ENCODE data around the gene TARS2.

The TARS2 gene
- total RNA-seq = 12.5 to 29.1 reads per million in 2 donors

- peak; percentile 53 to 99 (median 90) for DNase-seq
These were observed at the start of gene TARS2 for GRCh38 chr1:150486966-150487762. TSS of gene TARS2 (plus strand) at chr1:150487419. CDS start at chr1:150487451, 32 bp downstream.

GRCh38 chr1:150441121-150441520 is 46.1 kb upstream of the TARS2 start:
- no peak for DNase-seq

- DNase-seq = no peak
These were observed 43.0 kb upstream of the TARS2 start for GRCh38 chr1:150444232-150444631.

- DNase-seq = no peak
These were observed 31.0 kb upstream of the TARS2 start for GRCh38 chr1:150456146-150456647.

GRCh38 chr1:150464422-150464826 is 22.8 kb upstream of the TARS2 start:
- peak; percentile 25 to 68 (median 56) for DNase-seq

- DNase-seq = no peak
These were observed 20.3 kb upstream of the TARS2 start for GRCh38 chr1:150466964-150467363.

- DNase-seq = no peak
These were observed 17.9 kb upstream of the TARS2 start for GRCh38 chr1:150469291-150469690.

- DNase-seq = no peak
These were observed 14.5 kb upstream of the TARS2 start for GRCh38 chr1:150472601-150473200.

- DNase-seq = no peak
These were observed 13.6 kb upstream of the TARS2 start for GRCh38 chr1:150473659-150474058.

- no peak for DNase-seq
These were observed 12.3 kb upstream of the TARS2 start for GRCh38 chr1:150474869-150475268.

GRCh38 chr1:150476754-150477153 is 10.5 kb upstream of the TARS2 start:
- no peak for DNase-seq

GRCh38 chr1:150477320-150477719 is 9.9 kb upstream of the TARS2 start:
- DNase-seq = no peak

- DNase-seq = no peak
These were observed 9.5 kb upstream of the TARS2 start for GRCh38 chr1:150477733-150478132.

- DNase-seq = no peak
These were observed 7.8 kb upstream of the TARS2 start for GRCh38 chr1:150479370-150479769.

GRCh38 chr1:150479927-150480352 is 7.3 kb upstream of the TARS2 start:
- no peak for DNase-seq

- DNase-seq = no peak
These were observed 2.8 kb upstream of the TARS2 start for GRCh38 chr1:150484431-150484830.

- DNase-seq = peak in 1 of 5 experiments; percentile 24
These were observed 2.4 kb upstream of the TARS2 start for GRCh38 chr1:150484861-150485260.

GRCh38 chr1:150487763-150488115 is 520 bp downstream of the TARS2 start:
- peak in 1 of 5 experiments; percentile 14 for DNase-seq

GRCh38 chr1:150493175-150493574 is 6.0 kb downstream of the TARS2 start:
- no peak for DNase-seq

- DNase-seq = no peak
These were observed 11.1 kb downstream of the TARS2 start for GRCh38 chr1:150498342-150498741.

GRCh38 chr1:150505431-150505830 is 18.2 kb downstream of the TARS2 start:
- no peak for DNase-seq

GRCh38 chr1:150507912-150508864 is 21.0 kb downstream of the TARS2 start, which contains the start of gene ECM1:
TSS of gene ECM1 (plus strand) at chr1:150508109. CDS start at chr1:150508210, 101 bp downstream.
- no peak for DNase-seq

GRCh38 chr1:150508982-150509381 is 21.8 kb downstream of the TARS2 start:
- no peak for DNase-seq
